CD14-positive monocyte (primary cell): ENCODE data around the gene PHLDA3. TPM values are rescaled to one million over a fixed set of nuclear protein-coding genes. Genes with fewer than 3 reads are reported as not detected.

Experiments
- DNase-seq, 3 donors: peaks; one replicate each; pipeline ENCODE4 v3.0.0-alpha.2; 2011 to 2022
- H2AFZ ChIP-seq: 2 replicates; pipeline ENCODE4 v1.6.0; 2012; ENCODE audit warnings: mild to moderate bottlenecking, low read depth, low read length, inconsistent platforms; ENCODE audit not compliant: insufficient read depth, poor library complexity, severe bottlenecking
- H3K27ac ChIP-seq, 2 donors: 1 replicate in 1 of 2; 2 replicates in 1 of 2; pipeline ENCODE4 v1.5.1; 2012 to 2013; ENCODE audit warnings: low read length in 2 of 2, control low read depth in 1 of 2, inconsistent platforms in 1 of 2, low read depth in 1 of 2, mild to moderate bottlenecking in 1 of 2
- H3K27me3 ChIP-seq, 2 donors: one replicate each; pipeline versions ENCODE4 v1.6.0 to v1.6.1; 2011 to 2013; ENCODE audit warnings: low read length in 2 of 2; ENCODE audit not compliant: control insufficient read depth in 2 of 2, insufficient read depth in 2 of 2
- H3K36me3 ChIP-seq, 2 donors: replicated peaks in 1 of 2; 1 replicate in 1 of 2; 2 replicates in 1 of 2; pipeline versions ENCODE4 v1.5.1 to v1.6.1; 2012 to 2013; ENCODE audit warnings: low read length in 2 of 2, control low read depth in 1 of 2, inconsistent platforms in 1 of 2, mild to moderate bottlenecking in 1 of 2; ENCODE audit not compliant: insufficient read depth in 2 of 2, control insufficient read depth in 1 of 2
- H3K4me1 ChIP-seq, 2 donors: 1 replicate in 1 of 2; 2 replicates in 1 of 2; pipeline versions ENCODE4 v1.5.1 to v1.6.1; 2012 to 2013; ENCODE audit warnings: low read length in 2 of 2, control low read depth in 1 of 2, inconsistent platforms in 1 of 2, mild to moderate bottlenecking in 1 of 2, moderate library complexity in 1 of 2; ENCODE audit not compliant: insufficient read depth in 2 of 2, control insufficient read depth in 1 of 2
- H3K4me2 ChIP-seq: replicated peaks from 2 replicates; pipeline ENCODE3; 2012; ENCODE audit warnings: low read length, moderate library complexity, mild to moderate bottlenecking; ENCODE audit not compliant: poor library complexity, severe bottlenecking; ENCODE audit errors: extremely low read depth
- H3K4me3 ChIP-seq, 3 experiments: fragments of 200-600 bp in 1 of 3; sonication (generic) in 1 of 3; replicated peaks in 1 of 3; 1 replicate in 2 of 3; 2 replicates in 1 of 3; pipeline ENCODE4 v1.5.1; 2011 to 2013; ENCODE audit warnings: low read length in 3 of 3, mild to moderate bottlenecking in 3 of 3, control low read depth in 2 of 3, low read depth in 2 of 3, inconsistent platforms in 1 of 3, moderate library complexity in 1 of 3
- H3K79me2 ChIP-seq: 2 replicates; pipeline ENCODE4 v1.6.0; 2012; ENCODE audit warnings: mild to moderate bottlenecking, control low read depth, inconsistent platforms, low read length, moderate library complexity; ENCODE audit not compliant: insufficient read depth
- H3K9ac ChIP-seq: 2 replicates; pipeline ENCODE4 v1.6.0; 2017; ENCODE audit warnings: low read length, mild to moderate bottlenecking; ENCODE audit not compliant: insufficient read depth, poor library complexity, severe bottlenecking
- H3K9me3 ChIP-seq, 2 donors: replicated peaks in 1 of 2; 1 replicate in 1 of 2; 2 replicates in 1 of 2; pipeline versions ENCODE4 v1.5.1 to v1.6.1; 2012 to 2013; ENCODE audit warnings: low read length in 2 of 2, control low read depth in 1 of 2; ENCODE audit not compliant: control insufficient read depth in 1 of 2, insufficient read depth in 1 of 2
- H4K20me1 ChIP-seq: 2 replicates; pipeline ENCODE4 v1.6.0; 2012; ENCODE audit warnings: mild to moderate bottlenecking, low read length, control low read depth, moderate library complexity; ENCODE audit not compliant: insufficient read depth
- H3K27ac Mint-ChIP-seq, 7 donors: one replicate each; pipeline ENCODE4 v1.8.0; 2020; ENCODE audit warnings: mild to moderate bottlenecking in 7 of 7, mixed read lengths in 7 of 7, moderate library complexity in 6 of 7, inconsistent platforms in 2 of 7
- H3K27me3 Mint-ChIP-seq, 3 donors: one replicate each; pipeline ENCODE4 v1.8.0; 2021 to 2022; ENCODE audit warnings: low read depth in 3 of 3, mild to moderate bottlenecking in 3 of 3, mixed read lengths in 3 of 3, moderate library complexity in 3 of 3, inconsistent platforms in 1 of 3
- H3K36me3 Mint-ChIP-seq, 2 donors: one replicate each; pipeline ENCODE4 v1.8.0; 2020; ENCODE audit warnings: mixed read lengths in 2 of 2, inconsistent platforms in 1 of 2, mild to moderate bottlenecking in 1 of 2
- H3K4me1 Mint-ChIP-seq: one replicate; pipeline ENCODE4 v1.8.0; 2020; ENCODE audit warnings: mild to moderate bottlenecking, mixed read lengths
- H3K4me3 Mint-ChIP-seq, 2 donors: one replicate each; pipeline ENCODE4 v1.8.0; 2020; ENCODE audit warnings: mild to moderate bottlenecking in 2 of 2, mixed read lengths in 2 of 2, moderate library complexity in 1 of 2
- H3K9me3 Mint-ChIP-seq, 7 donors: one replicate each; pipeline ENCODE4 v1.8.0; 2020 to 2022; ENCODE audit warnings: mixed read lengths in 7 of 7, mild to moderate bottlenecking in 6 of 7, moderate library complexity in 6 of 7, inconsistent platforms in 2 of 7
- CTCF ChIP-seq: fragments of 200-600 bp; IDR thresholded peaks from one replicate; pipeline ENCODE4 v1.8.0; 2022; ENCODE audit warnings: antibody characterized with exemption, mild to moderate bottlenecking
- WGBS: methylation state at CpG from one replicate; pipeline ENCODE4 v1.1.5; 2013; ENCODE audit warnings: missing lambda C conversion rate; ENCODE audit not compliant: insufficient coverage; 5-methylcytosine and 5-hydroxymethylcytosine counted together
- intact Hi-C, 2 donors: fragments of 100-400 bp; cut with micrococcal nuclease; formaldehyde crosslinking; loops; one replicate each; pipeline versions ENCODE4 v1.15.0 to v1.15.1; 2023
- polyA plus RNA-seq, 3 donors: library from polyadenylated mRNA; depleted of rRNA in 1 of 3; unstranded in 2 of 3; stranded (reverse) in 1 of 3; fragments of 300-500 nt in 2 of 3; fragments of >200 nt in 1 of 3; fragmentation: Illumina TruSeq in 2 of 3; gene quantifications; 1 replicate in 2 of 3; 2 replicates in 1 of 3; pipeline ENCODE4 v1.2.3, GENCODE V29; 2012 to 2021

PHLDA3 gene
- polyA plus RNA-seq, 3 donors, result 0.08 TPM; not detected in 2

- peak overlapping the region in 1 of 7 donors; percentile 72 for H3K27ac Mint-ChIP-seq
These were observed 16.3 kb upstream of the PHLDA3 start for GRCh38 chr1:201485184-201485774.

GRCh38 chr1:201483373-201483949 is 14.5 kb upstream of the PHLDA3 start:
- intact Hi-C loops, result loop anchor here in 1 of 2 donors (2.0 kb wide), 1 partner anchor 29 kb away; no protein-coding TSS in a partner anchor

More at GRCh38 chr1:201485184-201485774, 16.3 kb upstream of the PHLDA3 start:
- Histone ChIP-seq H3K9ac (no peak overlapping the region), H3K9me3 (no peaks in the 10 kb centered on the region), H3K4me1 (peaks cover 36 to 41% of the 10 kb centered on the region in 2 donors), H3K36me3 (peaks cover 48 to 65% of the 10 kb centered on the region in 2 donors), H3K4me3 (no peak overlapping the region), H3K79me2 (no peaks in the 10 kb centered on the region), H4K20me1 (peaks cover 4% of the 10 kb centered on the region), H2AFZ (no peak overlapping the region), H3K27ac (no peak overlapping the region), H3K4me2 (no peak overlapping the region), H3K27me3 (peaks cover 0 to 12% of the 10 kb centered on the region in 2 donors)
- peaks cover 62 to 69% of the 10 kb centered on the region in 2 donors for H3K36me3 Mint-ChIP-seq
- H3K27me3 Mint-ChIP-seq, result peaks cover 14 to 16% (median 15%) of the 10 kb centered on the region in 3 donors
- WGBS, result 94% methylated on average over 2 of the region's 4 CpGs
- H3K4me3 Mint-ChIP-seq, result no peak overlapping the region
- H3K9me3 Mint-ChIP-seq, result peaks cover 0 to 6% (median 3%) of the 10 kb centered on the region in 7 donors
- TF ChIP-seq CTCF, result no peak
- DNase-seq, result no peak
- peaks cover 44% of the 10 kb centered on the region for H3K4me1 Mint-ChIP-seq
- intact Hi-C loops, result no loop called here

More at GRCh38 chr1:201483373-201483949, 14.5 kb upstream of the PHLDA3 start:
- DNase-seq, result no peak
- Histone ChIP-seq H3K9me3 (no peaks in the 10 kb centered on the region), H2AFZ (no peak overlapping the region), H3K27ac (no peak overlapping the region), H3K79me2 (no peaks in the 10 kb centered on the region), H3K27me3 (peaks cover 0 to 12% of the 10 kb centered on the region in 2 donors), H3K4me1 (peaks cover 24 to 26% of the 10 kb centered on the region in 2 donors), H3K36me3 (peaks cover 44 to 61% of the 10 kb centered on the region in 2 donors), H3K4me3 (no peak overlapping the region), H4K20me1 (no peaks in the 10 kb centered on the region), H3K9ac (no peak overlapping the region), H3K4me2 (no peak overlapping the region)
- Mint-ChIP-seq H3K27me3 (peaks cover 14 to 15% (median 14%) of the 10 kb centered on the region in 3 donors), H3K36me3 (peaks cover 54 to 60% of the 10 kb centered on the region in 2 donors), H3K9me3 (peaks cover 0 to 4% (median 0%) of the 10 kb centered on the region in 7 donors), H3K27ac (peak overlapping the region in 3 of 7 donors; percentile 26 to 82 (median 73)), H3K4me3 (no peak overlapping the region), H3K4me1 (peaks cover 29% of the 10 kb centered on the region)
- WGBS, result 100% methylated on average over 1 of the region's 4 CpGs
- no peak for TF ChIP-seq CTCF
